Activated CD4-positive, alpha-beta T cell treated with anti-CD3 and anti-CD28 coated beads, Interleukin-2, amount 50 U/mL, for 4 hours (primary cell): Measurements from ENCODE around the gene SAPCD2.

ENCODE experiments used
- DNase-seq, 2 experiments: peaks; one replicate each; pipeline ENCODE4 v3.0.0-alpha.2; 2020

The SAPCD2 gene

GRCh38 chr9:137080260-137081122, 10.1 kb upstream of the SAPCD2 start:
- no peak for DNase-seq

DNA sequence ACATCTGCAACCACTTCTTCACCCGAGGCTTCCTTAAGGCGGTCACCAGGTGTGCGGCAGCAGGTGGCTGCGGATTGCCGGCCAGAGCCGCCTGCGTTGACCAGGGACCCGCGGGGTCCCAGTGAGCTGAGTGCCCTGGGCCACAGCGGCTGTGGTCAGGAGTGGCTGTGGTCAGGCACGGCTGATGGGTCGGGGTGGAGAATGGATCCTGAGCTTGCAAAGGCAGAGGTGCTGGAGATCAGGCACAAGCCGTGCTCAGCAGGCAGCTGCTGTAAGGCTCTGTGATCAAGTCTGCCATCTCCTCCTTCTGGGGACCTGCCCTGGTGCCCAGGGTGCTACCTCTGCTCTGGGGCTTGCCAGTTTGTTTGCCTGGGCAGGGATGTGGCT, 9.0 kb upstream of the SAPCD2 start:
- DNase-seq, result no peak

- no peak for DNase-seq
These were observed 8.5 kb upstream of the SAPCD2 start for GRCh38 chr9:137078701-137079400.

DNA sequence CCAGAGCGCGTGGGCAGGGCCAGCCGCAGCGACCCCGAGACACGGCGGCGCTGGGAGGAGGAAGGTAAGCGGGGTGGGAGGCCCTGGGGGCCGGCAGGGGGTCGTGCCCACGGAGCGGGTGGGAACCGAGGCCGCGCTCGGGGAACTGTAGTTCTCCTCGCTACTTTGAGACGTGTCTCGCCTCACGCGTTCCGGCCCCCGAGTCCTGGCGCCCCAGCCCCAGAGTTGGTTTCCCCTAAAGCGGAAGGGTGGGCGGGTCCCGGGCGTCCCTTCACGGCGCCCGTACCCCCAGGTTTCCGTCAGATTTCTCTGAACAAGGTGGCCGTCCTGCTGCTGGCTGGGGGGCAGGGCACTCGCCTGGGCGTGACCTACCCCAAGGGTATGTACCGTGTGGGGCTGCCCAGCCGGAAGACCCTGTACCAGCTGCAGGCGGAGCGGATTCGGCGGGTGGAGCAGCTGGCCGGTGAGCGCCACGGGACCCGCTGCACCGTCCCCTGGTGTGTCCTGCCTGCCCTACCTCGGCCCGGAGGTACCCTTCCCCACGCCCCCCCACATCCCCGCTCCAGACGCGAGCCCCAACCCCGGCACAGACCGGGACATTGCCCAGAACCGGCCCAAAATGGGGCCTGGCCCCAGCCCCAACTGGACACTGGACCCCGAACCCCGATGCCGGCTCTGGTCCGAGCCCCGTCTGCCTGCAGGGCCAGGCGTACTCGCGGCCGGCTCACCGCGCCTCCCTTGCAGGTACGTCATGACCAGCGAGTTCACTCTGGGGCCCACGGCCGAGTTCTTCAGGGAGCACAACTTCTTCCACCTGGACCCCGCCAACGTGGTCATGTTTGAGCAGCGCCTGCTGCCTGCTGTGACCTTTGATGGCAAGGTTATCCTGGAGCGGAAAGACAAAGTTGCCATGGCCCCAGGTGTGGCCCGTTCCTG, 7.7 kb upstream of the SAPCD2 start:
- no peak for DNase-seq

- DNase-seq, result no peak
These were observed 6.8 kb upstream of the SAPCD2 start, which contains the start of gene UAP1L1 for GRCh38 chr9:137077010-137077747. TSS of gene UAP1L1 (plus strand) at chr9:137077517. CDS start at chr9:137077533, 16 bp downstream.

DNA sequence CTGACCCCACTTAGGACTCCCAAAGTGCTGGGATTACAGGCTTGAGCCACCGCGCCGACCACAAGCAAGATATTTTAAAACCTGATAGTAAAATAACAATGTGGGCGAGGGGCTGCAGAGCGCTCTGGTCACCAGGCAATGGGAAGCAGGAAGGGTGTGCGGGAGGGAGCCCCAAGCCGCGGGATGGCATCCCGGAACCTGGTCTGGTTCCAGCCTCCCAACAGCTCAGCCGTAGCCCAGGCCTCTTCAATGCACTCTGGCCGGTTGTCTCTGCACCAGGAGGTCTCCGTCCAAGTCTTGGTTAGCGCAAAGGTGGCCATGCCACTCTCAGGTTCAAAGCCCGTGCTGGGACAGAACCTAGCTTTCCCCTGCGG, 6.3 kb upstream of the SAPCD2 start:
- no peak for DNase-seq

GRCh38 chr9:137075275-137075775, 5.0 kb upstream of the SAPCD2 start:
- no peak for DNase-seq

GRCh38 chr9:137074657-137075274, 4.4 kb upstream of the SAPCD2 start:
- DNase-seq, result no peak

DNA sequence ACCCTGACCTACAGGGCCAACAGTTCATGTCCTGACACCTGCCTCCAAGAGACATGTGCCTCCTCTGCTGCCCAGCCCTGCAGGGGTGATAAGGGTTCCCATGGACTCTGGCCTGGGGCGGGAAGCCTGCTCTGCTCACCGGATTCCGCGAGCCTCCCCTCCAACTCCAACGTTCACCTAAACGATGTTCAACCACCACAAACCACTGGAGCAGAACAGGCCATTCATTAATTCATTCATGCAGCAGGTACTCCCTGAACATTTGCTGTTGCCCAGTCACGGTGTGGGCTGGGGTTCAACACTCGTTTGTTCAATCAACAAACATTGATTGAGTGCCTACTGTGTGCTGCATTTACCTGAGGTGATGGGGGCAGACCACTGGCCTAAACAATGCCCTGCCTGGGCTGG, 3.6 kb upstream of the SAPCD2 start:
- DNase-seq, result no peak

DNA sequence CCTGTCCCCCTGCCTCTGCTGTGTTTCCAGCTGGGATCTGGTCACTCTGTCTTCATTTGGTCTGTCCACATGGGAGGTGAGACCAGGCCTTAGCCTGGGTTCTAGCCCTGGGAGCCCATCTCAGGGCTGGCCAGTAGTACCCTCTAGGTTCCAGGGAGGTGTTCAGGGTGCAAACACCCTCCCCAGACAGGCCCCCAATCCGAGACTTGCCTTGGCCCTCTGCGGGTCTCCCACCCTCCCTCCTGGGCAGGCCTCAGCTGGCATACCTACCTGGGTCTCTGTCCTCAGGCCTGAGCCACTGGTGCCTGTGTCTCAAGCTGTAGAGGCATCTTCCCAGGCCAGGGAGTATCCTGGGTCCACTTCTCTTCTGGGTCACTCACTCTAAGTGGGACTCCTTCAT, 925 bp upstream of the SAPCD2 start:
- no peak for DNase-seq

- DNase-seq, result no peak
These were observed 534 bp upstream of the SAPCD2 start for GRCh38 chr9:137070906-137071275.

DNA sequence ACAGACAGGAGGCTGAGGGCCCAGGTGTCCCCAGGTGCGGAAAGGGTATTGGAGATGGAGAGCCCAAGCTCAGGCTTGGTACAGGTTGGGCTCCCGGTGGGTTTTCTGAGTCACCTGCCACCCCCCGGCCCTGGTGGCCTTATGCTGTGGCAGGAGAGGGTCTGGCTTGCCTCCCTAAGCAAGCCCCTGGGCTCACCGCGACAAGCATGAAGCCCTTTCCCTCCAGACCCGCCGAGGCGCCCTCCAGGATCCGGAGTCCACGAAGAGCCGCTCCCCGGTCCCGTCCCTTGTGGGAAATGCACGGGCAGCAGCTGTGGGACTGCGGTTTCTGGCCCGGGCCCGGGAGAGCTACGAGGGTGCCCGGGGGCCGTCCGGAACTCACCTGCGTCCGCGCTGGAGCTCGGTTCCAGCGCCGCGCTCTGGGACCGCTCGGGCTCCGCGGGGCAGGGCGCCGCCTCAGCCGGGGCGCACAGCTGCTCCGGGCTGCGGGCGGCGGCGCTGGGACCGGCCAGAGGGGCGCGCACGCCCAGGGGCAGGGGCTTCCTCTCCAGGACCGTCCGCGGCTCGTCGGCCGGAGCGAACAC, 757 bp downstream of the SAPCD2 start:
- DNase-seq, result no peak

DNA sequence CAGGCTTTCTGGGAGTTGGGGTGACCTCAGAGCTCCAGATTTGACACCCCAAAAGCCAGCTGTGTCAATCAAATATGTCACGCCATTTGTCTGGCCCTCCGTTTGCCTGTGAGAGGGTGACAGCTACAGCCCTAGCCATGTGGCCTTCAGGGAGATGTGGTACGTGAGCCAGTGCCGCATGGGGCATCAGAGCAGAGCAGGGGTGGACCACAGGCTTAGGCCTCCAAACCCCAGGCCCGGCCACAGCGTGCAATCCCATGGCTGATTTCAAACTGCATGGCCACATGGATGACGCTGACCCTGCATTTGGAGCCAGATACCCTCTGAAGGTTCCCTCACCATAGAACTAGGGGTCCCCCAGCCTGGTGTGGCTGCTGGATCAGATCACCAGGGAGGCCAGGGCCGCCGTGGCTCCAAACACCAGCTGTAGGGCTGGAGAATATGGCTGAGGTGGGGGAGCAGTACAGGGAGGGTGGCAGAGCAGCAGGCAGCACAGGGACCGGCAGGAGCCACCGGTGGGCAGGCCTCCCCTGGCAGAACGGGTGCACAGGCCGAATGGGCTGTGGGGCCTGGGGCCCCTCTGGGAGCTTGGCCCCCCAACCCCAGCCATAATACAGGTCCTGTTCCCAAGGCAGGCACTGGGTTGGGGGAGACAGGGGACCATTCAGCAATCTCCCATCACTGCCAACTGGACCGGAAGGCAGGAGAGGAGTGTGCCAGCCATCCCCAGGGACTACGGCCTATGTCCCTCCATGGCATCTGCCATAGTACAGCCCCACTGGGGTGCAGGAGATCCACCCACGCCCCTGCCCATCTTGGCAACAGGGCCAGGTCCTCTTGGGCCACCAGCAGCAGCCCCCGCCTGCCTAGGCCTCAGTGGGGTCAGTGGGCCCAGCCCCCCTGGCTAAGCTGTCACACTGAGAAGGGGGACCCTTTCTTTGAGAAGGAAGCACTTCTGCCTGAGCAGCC, 1.5 kb downstream of the SAPCD2 start:
- DNase-seq, result no peak

DNA sequence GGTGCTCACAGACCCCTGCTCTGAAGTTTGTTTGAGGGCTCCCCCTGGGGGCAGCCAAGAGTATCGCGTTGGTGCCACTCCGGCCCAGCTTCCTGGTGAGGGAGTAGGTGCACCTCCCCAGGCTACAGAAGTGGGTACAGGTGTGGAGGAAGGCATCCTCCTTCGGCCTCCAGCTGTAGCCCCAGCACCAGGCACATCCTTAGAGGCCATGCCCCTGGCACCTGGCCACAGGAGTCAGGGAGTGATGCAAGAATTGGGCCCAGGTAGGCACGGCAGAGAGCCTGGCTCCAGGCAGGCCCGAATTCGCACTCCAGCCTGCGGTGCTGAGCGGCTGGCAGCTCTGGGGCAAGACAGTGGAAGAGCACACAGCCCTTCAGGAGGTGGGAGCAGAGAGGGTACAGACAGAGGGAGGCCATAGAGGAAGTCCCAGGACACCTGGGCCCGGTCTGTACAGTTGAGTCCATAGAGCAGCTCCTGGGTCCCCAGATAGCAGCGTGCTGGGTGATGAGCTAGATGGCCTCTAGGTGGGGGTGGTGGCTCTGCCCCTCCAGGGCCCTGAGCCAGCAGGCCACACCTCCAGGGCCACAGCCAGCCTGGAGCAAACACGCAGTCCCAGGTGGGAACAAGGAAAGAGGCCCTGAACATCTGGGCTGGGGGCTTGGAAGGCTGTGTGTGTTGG, 2.4 kb downstream of the SAPCD2 start:
- peak; percentile 84 to 85 for DNase-seq

DNA sequence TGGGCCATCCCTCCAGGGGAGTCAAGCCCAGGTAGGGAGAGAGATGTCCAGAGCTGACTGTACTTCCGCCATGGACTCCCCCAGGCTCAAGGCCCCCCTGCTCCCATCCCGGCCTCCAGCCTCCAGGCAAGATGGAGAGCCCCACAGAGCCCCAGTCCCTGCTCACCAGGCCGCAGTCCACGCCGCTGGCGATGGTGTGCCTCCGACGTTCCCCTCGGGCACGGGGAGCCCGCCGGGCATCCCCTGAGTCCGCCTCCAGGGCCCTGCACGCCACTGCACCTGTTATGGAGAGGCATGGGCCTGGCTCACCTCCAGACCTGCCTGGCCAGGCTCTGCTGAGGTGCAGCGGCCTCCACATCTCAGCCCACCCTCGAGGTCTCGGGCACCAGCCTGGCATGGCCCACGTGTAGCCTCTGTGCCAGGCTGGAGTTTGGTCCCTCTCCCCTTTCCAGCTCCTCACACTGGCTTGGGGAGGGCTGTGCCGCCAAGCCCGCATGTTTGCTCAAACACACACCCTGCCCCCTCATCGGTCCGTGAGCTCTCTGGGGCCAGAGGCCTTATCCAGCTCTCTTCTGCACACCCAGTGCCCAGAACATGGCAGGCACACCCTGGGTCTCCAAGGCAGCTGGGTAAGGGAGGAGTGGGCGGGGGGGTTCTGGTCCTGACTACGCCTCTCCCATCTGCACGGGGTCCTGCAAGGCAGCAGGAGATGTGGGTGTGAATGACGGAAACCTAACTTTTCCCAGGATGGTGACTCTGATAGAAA, 4.1 kb downstream of the SAPCD2 start:
- DNase-seq, result no peak

GRCh38 chr9:137065336-137065967, 4.9 kb downstream of the SAPCD2 start:
- no peak for DNase-seq

DNA sequence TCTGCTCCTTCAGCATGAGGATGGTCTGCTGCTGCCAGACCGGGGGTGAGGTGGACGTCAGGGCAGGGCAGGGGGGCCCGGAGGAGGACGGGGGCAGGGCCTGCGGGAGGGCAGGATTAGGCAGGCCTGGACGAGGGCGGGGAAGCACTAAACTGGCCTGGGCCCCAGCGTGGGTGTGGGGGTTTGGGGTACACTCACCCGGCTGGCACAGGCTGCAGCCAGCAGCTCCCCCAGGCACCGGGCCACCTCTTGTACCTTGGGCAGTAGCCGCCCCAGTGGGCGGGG, 5.5 kb downstream of the SAPCD2 start:
- no peak for DNase-seq
